GM21786 (cell line): Measurements from ENCODE around the gene MYBBP1A.

Source experiments
- ATAC-seq: cut with Tn5 transposase; IDR thresholded peaks from one replicate; pipeline ENCODE4 v1.9.1; 2021; ENCODE audit not compliant: unreplicated experiment

Gene MYBBP1A

DNA sequence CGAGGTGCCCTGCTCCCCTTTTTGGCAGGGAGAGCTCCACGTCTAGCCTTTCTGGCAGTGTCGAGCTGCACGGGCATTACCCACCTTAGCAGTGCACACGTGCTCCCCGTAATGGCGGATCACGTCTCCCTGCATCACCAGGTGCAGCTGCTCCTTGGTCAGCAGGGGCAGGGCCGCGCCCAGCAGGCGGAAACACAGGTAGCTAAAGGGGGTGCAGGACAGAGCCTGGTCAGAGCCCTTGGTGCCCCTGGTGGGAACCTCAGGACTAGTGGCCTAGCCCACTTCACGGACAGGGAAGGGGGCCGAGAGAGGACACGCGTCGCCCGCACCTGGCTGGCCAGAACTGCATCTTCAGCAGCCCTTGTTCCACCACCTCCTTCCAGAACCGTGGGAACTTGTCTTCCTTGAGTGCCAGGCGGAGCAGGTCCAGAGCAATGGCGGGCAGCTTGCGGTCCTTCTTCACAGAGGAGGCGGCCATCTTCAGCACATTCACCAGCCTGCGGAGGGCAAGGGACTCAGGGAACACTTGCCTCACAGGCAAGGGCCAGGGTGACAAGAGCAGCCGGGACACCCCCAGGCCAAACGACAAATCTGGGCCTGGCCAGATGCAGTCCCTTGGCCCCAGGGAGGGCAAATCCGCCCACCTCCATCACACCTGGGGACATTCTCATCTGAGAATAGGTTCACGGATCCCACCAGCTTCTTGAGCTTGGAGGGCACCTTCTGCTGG, 3.2 kb downstream of the MYBBP1A start:
- ATAC-seq = no peak

DNA sequence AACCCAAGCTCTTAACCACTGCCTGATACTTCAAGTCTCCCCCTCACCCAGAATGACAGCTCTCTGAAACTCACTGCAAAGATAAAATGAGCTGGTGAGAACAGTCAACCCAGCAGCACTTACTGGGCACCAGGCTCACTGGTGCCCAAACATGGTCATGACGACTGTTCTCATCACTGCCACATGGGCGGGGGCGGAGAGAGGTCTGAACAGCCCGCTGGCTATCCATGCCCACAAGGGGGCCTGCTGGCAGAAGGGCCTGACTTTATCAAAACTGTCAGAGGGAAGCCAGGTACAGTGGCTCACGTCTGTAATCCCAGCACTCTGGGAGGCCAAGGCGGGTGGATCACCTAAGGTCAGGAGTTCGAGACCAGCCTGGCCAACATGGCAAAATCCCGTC, 4.0 kb downstream of the MYBBP1A start:
- no peak for ATAC-seq

DNA sequence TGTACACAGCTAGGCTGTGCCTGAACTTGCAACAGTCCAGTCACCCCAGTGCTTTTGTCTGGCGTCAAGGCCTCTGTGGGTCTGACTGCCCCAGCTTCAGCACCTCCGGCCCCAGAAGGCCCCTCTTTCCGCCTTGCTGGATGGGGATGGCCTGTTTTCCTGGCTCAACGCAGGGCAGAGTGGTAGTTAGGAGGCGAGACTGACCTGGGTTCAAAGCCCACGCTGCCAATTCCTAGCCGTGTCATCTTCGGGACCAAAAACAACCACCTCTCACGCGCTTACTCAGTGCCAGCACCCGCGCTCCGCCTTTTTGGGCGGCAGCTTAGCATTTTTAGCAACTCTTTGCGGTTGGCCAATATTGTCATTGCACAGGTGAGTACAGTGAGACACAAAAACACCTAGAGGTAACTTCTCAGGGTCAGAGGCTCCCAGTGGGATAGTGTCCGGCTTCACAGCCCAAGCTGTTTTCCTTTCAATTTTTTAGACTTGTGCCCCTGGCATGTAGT, 4.6 kb downstream of the MYBBP1A start:
- ATAC-seq = no peak

DNA sequence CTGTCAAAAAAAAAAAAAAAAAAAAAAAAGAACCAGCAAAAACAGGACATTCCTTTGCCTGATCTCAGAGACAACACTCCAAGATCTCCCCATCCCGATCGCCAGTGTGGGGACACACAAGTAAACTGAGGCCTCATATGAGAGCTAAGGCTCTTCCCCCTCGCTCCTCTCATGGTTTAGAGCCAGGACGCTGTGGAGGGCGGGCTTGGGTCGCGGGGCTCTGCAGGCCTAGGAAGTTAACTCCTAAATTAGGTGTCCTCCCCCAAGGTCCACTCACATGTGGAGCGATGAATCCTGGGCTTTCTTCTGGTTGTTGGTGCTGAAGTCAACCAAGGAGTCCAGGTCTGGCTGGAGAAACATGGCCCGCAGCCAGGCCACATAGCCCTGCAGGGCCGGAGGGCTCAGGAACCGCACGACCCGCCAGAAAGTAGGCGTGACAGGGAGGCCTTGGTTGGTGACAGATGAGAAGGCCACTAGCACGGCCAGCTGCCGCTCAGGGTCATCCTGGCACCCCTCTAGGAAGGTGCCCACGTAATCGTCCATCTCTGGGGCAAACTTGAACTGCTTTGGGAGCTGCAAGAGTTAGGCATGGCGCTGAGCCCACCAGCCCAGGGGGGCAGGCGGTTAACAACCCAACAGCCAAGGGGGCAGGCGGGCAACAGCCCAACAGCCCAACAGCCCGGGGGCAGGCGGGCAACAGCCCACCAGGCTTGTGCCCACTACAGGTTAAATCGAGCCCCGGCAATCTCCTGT, 5.2 kb downstream of the MYBBP1A start:
- ATAC-seq = no peak

DNA sequence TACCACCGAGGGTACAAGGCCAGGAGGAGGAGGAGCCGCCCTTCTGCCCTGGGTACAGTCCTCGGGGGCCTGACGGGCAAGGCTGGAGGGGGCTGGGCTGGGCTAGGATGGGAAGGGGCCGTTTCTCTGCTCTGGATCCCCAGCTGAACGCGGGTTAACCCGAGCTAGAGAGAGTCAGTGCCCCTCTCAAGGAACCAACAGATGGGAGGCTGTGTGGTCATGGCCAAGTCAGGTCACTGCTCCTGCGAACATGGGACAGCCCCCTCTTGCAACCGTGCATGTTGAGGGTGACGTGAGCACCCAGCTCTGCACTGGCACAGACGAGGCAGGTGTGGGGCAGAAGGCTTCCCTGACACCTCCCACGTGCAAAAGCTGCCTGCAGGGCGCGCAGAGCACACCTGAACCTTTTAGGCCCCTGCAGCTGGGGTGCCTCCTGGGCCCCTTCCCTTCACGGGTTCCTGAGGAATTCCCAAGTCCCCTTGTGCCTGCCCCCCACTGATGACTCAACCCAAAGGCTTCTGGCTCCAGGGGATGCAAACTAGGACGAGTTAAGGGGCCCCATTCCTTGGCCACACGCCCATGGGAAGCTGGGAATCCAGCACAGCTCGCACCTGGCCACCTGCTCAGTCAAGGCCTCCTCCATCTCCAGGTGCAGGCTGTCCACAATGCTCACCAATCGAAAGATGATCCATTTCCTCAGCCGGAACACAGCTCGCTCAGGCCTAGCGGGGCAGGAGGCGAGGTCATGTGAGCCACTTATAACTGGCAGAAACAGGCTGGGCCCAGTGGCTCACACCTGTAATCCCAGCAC, 6.3 kb downstream of the MYBBP1A start:
- ATAC-seq = no peak

DNA sequence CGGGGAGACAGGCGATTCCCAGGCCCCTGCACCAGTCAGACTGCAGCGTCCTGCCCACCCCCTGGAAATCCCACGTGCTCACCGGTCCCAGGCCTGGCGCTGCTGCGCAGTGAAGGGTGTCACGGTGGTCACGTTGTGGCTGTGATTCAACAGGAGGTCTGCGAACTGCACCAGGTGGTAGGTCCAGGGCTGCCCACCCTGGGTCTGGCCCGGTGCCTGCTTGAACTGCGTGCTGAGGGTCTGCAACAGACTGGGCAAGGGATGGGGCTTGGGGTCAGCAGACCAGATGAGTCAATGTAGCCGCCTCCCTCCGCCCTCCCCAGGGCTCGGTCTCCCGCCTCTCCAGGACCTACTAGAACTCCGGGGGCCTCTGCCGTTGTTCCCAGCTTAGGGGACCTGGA, 7.1 kb downstream of the MYBBP1A start:
- no peak for ATAC-seq

DNA sequence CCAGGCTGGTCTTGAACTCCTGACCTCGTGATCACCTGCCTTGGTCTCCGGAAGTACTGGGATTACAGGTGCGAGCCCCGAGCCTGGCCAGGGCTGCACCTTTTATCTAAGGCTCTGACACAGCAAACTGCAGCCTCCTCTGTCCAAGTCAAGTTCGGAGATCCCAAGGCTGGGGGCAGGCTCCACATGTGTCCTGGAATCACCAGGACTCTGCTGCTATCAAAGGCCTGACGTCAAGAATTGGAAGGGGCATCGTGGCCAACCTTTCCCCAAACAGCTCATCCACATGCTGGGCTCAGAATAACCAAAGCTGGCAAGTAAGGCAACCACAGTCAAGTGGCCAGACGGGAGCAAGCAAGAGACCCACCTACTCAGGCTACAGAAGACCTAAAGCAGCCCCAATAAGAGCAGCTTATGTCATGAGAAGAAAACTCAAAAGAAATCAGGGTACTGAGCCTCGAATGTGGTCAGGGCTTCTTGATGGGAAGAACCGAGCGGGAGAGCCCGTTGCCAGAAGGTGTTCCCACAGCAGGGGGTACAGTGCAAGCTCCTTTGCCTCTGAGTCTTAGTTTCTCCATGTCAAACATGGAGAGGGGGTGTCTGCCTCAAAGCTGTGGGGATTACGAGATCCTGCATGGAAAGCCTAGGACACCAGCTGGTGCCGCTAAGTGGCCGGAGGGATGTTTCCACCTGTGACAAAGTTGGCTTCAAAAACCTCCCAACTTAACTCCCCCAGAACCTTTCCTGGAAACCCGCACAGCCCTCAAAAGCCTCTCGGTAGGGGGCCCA, 7.9 kb downstream of the MYBBP1A start:
- ATAC-seq = no peak

DNA sequence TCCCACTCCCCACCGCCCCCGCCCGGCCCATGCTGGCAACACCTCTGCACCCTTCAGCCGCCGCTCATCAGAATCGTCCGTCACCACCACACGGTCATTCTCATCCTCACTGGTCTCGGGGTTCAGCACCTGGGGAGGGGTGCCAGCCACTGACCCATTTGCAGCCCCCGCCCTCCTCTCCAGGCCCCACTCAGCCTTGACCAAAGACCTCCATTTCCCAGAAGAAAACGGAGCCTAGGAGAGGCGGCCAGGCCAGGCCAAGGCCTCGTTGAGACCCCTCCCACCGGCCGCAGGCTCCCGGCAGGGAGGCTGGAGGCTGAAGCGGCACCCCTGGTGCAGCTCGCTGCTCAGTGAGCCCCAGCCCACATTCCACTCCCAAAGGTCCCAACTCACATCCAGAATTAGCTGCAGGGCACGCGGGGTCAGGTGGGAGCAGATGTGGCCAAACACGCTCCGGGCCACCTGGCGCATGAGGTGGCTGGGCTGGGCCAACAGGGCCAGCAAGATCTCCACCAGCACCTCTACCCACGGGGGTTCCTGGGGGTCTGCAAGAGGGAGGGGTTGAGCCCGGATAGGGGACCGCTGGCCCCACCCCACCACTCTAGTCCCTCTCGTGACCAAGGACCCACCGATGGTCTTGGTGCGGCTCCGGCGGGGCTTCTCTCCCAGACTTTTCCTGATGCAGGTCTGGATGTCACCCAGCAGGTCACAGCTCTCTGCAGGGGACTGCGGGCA, 9.8 kb downstream of the MYBBP1A start:
- no peak for ATAC-seq

DNA sequence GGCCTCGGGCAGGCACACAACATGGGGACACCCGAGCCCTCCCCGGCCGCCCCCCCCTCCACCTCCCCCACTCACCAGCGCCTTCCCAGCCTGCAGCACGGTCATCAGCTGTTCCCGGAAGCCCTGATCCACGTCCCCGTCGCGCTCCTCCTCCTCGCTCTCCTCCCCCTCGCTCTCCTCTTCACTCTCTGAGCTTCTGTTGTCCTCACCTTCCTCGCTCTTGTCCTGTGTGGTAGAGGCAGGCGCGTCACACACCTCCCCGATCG, 10.3 kb downstream of the MYBBP1A start:
- no peak for ATAC-seq

DNA sequence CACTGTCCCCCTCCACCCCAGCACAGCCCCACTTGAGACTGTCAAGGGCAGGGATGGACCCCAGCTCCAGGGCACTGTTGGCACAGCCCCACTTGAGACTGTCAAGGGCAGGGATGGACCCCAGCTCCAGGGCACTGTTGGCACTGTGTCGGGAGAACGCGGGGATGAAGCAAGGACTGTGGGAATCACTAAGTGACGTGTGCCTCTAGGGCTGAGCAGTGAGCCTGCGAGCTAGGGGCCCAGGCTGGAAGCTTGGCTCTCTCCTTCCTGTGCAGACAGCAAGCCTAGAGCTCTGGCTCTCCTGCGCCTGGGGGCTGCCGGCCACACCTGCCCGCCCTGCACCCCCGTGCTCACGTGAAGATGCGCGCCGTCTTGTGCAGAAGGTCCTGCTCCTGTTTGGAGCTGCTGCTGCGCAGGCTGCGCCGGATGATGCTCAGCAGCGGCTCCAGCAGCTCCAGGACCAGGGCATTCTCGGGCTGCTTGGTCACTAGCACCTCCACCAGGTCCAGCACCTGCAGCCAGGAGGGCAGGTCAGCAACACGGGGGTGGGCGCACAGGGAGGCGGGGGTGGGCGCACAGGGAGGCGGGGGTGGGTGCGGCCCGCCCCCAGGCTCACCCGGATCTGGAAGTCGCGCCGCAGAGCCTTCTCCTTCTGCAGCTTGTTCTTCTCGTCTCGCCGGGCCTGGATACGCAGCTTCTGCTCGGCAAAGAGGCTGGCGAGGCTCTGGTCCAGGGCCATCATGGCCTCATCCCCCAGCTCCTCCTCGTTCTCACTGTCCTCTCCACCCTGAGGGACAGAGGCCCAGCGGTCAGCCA, 10.8 kb downstream of the MYBBP1A start:
- ATAC-seq = no peak

DNA sequence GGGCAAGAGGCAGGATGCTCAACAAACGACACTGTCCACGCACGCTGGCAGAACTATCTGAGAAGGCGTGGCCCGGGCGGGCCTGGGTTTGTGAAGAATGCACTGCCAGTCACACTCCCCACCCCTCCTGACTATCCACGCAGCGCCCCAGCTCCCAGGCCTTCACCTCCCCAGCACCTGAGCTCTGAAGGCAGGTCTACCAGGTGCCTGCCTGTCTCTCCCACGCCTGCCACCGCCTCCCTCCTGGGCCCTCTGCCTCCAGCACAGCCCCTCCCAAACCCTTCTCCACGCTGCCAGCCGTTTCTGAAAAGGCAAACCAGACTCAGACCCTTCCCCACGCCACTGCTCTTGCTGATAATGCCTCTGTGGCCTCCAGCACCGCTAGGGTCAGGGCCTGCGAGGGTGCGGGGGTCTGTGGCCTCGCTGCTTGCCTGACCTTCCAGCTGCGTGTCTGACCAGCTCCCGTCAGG, 11.6 kb downstream of the MYBBP1A start:
- ATAC-seq = no peak

DNA sequence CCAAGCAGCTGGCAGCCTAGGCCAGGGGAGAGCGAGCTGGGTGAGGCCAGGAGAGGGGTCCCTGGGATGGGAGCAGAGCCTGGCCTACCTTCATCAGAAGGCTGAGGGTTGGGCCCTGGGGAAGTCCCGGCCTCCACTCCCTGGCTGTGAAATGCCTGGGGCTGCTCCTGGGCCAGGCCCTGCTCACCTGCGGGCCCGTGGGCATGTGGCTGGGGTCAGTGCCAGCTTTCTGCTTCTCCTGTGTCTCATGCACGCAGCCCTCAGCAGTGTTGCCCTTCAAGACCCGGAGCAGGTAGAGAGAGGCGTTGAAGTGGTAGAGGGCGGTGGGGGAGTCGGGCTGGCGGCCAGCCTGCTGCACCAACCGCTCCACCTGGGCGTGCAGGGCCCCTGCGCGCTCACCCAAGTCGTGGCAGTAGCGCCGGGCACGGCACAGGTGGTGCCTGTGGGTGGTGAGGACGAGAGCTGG, 12.4 kb downstream of the MYBBP1A start:
- no peak for ATAC-seq

DNA sequence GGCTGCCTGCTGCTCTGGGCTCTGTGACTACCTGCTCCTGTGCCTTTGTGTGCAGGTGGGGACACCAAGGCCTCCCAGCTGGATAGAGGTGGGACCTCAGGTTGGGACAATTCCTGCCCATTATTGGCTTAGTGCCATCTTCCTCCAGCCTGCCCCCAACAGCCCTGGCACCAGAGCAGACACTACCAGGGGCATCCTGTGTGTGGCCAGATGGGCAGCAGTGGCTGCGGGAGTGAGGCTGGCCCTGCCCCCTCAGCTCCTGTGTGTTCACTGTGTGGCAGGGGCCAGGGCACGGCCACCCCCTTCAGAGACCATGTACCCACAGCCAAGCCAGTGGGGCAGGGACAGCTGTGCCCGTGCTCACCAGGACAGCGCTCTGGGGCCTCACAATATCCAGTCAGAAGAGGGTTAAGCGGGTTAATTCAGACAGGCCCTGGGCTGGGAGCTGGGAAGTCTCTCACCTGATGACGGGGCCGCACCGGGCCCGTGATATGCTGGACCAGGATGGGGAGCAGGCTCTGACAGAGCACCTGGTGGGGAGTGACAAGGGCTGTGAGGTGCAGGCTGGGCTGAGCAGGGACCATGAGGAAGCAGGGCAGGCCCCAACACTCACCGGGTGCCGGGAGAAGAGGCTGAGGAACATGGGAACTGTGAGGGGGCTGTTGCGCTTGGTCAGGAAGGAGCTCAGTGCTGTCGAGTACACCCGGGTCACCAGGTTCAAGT, 13.0 kb downstream of the MYBBP1A start:
- no peak for ATAC-seq

DNA sequence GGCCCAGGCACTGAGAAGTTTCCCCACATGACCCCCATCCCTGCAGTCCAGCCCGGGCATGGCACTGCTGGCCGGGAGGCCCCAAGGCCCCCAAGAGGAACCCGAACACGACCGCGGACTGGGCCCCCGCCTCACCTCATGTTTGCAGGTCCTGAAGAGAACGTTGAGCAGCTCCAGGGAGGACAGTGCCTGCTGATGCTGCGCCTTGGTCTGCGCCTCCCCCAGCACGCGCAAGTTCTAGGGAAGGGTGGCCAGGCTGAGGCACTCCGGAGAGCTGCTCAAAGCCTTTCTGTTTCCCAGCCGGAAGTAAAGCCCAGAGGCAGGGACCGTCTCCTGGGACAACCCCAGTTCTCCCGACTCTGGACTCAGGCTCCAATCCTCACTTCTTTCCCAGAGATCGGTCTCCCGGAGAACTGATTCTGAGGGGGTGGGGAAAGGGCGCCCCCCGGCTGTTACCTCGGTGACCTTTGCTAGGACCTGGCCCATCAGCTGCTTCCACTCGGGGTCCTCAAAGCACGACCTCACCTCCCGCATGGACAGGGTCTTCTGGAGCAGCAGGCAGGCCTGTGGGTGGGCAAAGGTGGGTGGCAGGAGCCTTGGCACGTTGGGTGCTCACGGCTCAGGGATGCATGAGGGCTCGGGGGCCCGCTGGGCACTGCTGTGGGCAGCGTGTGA, 13.7 kb downstream of the MYBBP1A start:
- no peak for ATAC-seq

DNA sequence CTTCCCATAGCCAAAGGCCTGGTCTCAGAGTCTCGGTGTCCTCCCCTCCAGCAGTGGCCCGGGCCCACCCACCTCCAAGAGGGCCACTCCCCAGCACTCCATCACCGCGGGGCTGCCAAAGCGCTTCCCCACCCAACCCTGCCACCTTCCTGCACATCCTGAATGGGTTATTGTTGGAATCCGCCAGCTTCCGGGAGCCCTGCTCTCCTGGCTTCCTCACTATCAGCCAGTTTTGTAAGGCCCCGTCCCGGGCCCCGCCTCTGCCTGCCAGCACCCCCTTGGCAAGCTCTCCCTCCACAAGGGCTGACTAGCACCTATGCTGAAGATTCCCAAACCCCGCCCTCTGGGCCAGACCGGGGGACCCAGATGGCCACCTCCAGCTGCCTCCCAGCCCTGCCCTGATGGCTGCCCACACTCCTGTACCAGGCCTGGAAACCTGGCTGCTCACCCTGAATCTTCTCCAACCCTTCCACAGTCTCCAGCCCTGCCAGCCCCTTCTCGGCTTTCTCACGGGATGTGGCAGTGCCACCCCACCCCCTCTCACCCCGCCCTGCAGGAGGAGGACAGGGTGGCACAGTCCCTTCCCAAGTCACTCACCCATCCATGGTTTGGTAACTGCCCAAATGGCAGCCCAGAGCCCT, 14.4 kb downstream of the MYBBP1A start:
- no peak for ATAC-seq

DNA sequence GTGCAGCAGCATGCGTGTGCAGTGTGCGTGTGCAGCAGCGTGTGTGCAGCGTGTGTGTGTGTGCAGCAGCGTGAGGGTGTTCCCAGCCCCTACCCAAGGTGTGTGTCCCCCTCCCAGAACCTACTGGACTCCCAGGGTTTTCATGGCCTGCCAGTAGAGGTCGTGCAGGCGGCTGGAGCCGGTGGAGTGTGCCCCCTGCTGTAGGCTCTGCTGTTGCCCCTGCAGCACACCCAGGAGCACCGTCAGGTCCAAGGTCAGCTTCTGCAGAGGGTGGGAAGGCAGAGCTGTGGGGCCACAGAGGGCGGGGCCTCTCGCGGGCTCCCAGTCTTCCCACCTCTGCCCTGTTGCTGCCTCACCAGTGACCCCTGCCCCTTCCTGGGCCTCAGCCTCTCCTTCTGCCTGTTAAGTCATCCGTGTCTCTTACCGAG, 14.9 kb downstream of the MYBBP1A start:
- no peak for ATAC-seq

DNA sequence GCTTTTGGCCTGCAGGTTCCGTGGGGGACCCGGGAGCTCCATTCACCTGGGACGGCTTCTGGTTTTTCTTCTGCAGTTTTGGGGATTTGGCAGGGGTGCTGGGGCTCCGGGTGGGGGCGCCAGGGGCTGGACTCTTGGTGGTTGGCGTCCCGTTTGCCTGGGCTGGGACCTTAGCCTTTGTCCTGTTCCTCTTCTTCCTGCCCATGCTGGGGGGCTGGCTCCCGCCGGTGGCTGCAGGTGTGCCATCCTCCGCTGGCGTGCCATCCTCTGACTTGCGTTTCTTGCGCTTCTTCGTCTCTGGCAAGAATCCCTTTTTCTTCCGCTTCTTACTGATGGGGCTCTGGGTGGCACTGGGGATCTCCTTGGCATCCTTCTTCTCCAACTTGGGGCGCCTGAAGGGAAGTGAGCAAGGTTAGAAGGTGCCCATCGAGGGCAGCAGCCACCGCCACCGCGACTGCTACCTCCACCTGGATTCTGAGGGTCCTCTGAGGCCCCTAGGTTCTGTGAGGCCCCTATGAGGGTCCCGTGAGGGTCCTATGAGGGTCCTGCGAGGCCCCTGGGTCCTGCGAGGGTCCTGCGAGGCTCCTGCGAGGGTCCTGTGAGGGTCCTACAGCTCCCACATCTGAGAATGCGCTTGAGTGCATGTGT, 15.5 kb downstream of the MYBBP1A start:
- ATAC-seq = no peak
